Activated gamma-delta T cell treated with Interleukin-2 at 50 U/mL for 16 hours (primary cell): Measurements from ENCODE around the gene TMEM232.
"Not testable (repeated sequence)": the region's sequence is repeated elsewhere in the genome, so short reads cannot be mapped to it uniquely, and the experiment has no call there.

Experiments used
- DNase-seq: peaks from one replicate; pipeline ENCODE4 v3.0.0-alpha.2; 2020

Gene TMEM232

DNA sequence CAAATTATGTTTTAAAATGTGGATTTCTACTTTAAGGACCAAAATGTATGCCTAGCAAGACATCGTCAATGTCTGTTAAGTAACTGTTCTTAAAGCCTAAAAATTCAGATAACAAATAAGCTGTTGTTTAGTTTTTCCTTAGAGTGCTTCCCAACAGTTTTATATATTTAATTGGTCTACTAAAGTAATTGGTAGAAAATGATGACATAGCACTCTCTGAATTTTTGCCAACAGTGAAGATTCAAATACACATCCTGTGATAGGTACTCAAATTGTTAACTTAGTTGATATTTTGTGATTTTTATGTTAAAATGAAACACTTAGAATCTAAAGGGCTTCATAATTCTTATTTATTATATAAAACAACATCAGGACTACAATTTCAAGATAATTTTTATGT, 107.5 kb downstream of the TMEM232 start:
- DNase-seq = no peak

DNA sequence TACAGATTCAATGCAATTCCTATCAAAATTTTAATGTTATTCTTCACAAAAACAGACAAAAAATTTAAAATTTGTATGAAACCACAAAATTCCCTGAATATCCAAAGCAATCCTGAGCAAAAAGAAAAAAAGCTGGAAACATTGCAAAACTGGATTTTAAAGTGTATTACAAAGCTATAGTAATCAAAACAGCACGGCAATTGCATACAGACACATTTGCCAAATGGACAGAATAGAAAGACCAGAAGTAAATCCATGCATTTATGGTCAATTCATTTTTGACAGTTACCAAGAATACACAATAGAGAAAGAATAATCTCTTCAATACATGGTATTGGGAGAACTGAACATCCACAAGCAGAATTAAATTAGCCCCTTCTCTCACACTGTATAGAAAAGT, 110.5 kb downstream of the TMEM232 start:
- DNase-seq = no peak

DNA sequence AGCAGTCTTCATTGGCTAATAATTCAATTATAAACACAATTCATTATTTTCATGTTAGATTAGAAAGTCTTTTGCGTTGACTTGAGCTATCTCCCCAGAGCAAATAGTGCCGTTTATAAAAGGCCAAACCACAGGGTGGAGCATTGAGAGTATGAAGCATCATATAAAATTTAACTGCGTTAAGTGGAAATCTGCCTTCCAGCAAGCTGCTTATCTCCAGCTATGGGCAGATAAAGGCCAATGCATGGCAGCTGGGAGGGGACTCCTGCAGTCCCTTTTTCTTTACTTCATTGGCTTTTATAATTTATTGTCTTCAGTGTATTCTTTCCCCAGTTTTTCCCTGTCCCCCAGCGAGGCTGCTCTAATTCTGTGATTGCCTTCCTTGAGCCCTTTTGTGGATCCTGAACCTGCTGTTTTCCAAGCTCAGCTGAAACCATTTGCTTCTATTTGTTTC, 113.7 kb downstream of the TMEM232 start:
- DNase-seq = no peak

DNA sequence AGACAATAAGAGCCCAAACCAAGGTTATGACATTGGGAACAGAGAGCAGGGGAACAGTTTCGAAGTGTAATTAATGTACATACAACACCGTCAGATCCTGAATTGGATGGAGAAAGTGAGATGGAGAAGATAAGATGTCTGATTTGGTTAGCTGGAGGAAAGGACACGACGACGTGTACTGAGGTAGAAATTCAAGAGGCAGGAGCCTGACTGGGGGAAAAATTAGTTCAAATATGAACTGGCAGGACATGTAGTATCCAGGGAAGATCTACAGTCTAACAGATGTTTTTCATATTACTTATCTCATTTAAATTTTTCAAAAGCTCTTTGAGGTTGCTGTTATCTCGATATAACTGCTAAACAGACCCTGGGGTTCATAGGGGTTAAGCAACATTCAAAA, 114.7 kb downstream of the TMEM232 start:
- DNase-seq = no peak

DNA sequence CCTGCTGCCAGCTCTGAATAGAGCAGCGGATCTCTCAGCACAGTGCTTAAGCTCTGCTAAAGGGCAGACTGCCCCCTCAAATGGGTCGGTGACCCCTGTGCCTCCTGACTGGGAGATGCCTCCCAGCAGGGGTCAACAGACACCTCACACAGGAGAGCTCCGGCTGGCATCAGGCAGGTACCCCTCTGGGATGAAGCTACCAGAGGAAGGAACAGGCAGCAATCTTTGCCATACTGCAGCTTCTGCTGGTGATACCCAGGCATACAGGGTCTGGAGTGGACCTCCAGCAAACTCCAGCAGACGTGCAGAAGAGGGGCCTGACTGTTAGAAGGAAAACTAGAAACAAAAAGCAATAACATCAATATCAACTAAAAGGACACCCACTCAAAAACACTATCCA, 131.6 kb downstream of the TMEM232 start:
- no peak for DNase-seq

DNA sequence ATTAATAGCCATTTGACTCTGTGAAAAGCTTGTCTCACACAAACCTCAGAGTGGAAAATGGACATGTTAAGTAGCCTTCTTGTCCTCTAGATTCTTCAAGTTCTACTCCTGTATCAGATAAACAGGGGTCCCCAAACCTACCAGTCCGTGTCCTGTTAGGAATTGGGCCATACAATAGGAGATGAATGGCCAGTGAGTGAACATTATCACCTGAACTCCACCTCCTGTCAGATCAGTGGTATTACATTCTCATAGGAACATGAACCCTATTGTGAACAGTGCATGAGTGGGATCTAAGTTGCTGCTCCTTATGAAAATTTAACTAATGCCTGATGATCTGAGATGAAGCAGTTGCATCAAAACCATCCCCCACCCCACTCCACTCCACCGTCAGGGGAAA, 136.3 kb downstream of the TMEM232 start:
- no peak for DNase-seq

DNA sequence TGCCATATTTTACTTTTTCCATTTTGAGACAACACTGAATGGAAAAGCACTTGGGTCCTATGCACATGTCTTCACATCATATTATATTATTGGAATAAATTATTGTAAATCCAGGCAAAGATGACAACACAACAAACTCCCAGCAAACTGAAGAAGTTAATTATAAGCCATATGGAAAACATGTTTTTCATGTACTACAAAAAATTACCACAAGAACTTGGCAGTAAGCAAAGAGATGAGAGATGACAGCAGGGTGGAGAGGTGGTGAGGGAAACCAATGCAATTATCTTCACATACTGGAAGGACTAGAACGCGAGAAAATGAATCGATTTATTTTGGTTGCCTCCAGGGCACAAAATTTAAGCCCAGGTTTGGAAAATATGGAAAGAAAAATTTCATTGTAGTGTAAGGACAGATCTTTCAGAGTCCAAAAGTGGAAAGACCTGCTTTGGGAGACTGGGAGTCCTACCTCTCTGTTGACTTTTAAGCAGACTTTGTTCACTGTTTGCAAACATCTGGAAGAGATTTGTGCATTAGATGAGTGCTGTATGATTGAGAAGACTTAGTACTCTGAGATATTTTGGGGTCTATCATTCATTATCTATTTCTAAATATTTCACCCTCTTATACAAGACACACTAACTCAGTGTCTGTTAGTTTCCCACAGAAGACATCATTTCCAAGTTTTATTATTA, 138.0 kb downstream of the TMEM232 start:
- DNase-seq = no peak

DNA sequence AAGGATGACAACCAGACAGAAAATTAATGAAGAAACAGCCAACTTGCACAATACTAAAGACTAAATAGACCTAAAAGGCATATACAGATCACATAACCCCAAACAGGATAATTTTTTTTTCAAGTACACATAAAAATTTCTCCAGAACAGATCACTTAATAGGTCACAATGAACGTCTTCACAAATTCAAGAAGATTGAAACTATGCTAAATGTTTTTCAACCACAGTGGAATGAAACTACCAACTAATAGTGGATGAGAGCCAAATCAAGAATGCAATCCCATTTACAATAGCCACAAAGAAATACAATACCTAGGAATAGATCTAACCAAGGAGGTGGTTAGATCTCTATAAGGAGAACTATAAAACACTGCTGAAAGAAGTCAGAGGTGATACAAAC, 145.8 kb downstream of the TMEM232 start:
- DNase-seq = no peak

DNA sequence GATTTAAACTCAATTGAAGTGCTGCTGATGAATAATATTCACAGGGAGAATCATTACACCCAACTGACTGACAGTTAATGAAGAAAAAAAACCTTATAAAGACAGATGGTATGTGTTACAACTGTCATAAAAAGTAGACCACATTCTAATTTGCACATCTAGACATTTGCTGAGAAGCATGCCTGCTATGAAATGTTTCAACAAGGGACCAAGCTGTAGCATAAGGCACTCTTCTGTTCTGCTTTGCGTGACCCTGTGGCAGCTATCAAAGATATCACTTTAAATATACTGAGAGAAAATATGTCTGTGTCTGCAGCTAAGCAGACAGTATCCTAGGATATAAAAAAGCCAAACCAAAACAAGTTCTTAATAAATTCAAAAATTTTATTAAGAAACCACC, 153.7 kb downstream of the TMEM232 start:
- no peak for DNase-seq

DNA sequence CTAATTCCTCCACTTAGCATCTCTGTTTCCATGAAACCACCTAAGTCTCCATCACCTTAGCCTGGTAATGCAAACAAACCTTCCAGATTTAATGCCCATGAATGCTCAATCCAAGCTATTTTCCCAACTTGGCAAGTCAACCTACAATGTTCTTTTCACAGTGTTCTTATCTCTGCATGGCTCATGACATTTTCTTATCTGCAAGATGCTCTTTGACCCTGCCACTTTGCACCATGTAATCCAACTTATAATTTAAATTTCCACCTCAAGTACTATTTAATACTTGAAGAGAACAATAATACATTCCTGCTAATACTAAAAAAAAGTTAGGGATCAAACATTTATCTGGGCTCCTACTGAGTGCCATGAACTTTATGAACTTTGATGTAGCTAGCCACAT, 164.3 kb downstream of the TMEM232 start:
- no peak for DNase-seq

DNA sequence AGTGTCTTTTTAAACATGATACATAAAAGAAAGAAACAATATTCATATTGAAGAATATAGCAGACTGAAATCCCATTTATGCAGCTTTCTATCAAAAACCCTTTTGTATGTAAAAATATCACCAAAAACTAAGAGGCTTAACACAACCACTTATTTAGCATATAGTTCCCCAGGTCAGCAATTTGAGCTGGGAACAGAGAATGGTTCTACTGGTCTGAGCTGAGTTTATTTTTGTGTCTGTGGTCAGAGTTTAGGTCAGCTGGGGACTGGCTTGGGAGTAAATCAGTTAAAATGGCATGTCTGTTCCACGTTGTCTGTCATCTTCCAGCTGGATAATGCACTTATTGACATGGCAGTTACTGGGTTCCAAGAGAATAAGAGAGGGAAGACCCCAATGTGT, 165.0 kb downstream of the TMEM232 start:
- no peak for DNase-seq

DNA sequence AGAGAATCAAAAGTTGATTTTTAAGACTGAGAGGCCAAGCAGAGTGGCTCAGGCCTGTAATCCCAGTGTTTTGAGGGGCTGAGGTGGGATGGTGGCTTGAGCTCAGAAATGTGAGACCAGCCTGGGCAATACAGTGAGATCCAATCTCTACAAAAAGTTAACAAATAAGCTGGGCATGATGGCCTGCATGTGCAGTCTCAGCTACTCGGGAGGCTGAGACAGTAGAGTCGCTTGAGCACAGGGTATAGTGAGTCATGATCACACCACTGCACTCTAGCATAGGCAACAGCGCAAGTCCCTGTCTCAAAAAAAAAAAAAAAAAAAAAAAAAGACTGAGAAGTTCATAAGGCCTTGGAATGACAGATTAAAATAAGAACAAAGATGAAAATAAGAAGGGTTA, 177.2 kb downstream of the TMEM232 start:
- DNase-seq = no peak

DNA sequence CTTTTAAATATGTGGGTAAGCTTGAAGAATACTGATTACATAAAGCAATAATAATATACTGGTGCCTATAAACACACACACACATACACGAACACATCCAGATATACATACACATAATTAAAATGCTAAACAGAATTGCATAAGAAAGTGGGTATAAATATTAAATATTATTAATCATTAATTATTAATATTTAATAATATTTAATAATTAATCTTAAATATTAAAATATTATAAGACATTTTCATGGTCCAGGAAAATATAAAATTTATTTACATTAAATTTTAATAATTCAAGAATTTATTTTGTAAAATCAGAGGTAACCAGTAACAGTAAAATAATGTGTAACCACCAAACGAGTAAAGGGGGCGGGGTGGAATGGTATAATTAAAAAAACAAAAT, 178.3 kb downstream of the TMEM232 start:
- DNase-seq = no peak

DNA sequence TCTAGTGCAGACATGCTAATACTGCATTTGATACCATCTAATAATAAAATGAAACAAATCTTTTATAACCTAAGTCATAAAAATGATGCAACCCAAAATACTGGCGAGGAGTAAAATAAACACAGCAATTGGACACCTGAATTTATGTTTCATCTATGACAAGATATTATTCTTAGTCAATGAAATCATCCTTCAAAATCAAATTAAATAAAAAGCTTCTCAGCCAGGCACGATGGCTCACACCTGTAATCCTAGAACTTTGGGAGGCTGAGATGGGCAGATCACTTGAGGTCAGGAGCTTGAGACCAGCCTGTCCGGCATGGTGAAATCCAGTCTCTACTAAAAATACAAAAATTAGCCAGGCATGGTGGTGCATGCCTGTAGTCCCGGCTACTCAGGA, 179.0 kb downstream of the TMEM232 start:
- no peak for DNase-seq

DNA sequence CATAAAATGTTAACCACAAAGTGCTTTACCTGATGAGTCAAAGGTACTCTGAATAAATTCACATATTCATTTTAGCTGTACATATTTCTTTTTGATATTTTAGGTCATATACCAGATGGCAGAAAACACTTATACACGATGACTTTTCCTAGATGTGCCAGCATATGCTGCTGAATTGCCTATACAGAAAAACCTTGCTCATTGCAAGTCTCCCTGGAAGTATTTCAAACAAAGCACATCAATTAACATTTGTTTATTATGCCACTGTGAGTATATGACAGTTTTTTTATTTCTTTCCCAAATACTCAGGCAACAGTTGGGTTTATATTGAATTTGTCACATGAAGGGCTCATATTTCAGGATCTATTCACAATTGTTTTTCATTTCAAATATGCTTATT, 180.8 kb downstream of the TMEM232 start:
- no peak for DNase-seq

DNA sequence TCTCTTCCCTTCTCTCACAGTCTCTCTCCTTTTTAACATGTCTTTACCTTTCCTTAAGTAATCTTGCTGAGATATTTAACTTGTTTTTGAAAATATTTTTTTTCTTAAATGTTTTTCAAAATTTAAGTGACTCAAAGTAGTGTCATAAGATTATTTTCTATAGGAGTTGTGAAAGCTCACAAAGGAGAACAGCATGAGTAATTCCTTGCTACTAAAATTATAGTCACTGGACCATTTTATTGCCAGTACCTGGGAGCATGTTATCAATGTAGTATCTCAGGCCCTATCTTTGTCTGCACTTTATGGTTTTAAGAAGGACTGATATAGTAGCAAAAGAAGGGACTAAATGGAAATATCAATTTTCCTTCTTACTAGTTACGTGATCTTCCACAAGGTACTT, 181.9 kb downstream of the TMEM232 start:
- DNase-seq = no peak

DNA sequence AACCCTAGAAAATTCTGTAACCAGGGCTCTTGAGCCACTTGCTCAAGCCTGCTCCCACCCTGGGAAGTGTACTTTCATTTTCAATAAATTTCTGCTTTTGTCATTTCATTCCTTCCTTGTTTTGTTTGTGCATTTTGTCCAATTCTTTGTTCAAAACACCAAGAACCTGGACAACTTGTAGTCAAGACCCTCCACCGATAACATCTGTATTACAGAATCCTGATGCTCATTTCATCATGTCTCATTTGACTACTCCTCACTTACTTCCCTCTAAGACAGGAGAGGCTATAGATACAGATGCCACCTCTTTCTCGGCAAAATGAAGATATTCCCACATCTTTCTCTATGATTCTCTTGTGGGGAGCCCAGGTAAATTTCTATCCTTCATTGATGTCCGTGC, 183.5 kb downstream of the TMEM232 start:
- no peak for DNase-seq

DNA sequence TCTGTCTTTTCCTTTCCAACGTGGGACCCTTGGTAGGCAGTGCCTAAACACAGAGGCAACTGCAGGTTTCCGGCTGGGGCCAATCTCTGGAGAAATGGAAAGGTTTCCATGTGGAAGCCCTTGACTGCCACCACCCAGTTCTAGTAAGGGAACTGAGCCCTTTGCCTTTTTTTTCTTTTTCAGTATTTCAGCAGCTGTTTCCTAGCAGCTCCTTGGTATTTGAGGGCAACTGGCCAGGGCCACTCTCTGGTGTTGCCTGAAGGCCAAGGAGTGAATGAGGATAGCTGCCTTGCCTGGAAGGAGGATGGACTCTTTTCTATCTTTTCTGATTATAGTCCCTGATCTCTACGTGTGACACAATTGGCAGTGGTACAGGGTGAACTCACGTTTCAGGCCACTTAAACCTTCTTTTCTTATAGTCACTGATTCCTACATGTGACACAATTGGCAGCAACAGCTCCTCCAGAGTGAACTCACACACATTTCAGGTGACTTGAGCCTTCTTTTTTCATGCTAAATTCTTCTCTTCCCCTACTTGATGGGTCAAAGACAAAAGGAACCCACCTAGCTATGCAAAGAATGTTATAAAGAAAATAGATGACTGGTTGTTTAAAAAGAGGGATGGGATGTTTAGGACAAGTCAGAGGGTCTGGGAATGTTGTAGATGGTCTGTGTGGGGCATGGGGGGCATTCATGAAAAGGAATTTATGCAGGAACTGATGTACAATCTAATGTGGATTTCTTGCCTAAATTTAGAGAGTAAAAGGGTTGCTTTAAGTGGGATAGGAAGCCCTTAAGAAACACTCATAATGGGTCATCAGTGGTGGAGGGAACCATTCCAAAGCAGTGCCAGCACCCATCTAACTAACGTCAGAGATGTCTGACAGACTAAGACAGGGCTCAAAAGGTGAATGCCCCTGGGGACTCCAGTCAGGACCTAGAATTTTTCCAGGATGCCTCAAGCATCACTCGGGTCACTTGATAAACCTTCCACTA, 190.1 kb downstream of the TMEM232 start:
- no peak for DNase-seq

DNA sequence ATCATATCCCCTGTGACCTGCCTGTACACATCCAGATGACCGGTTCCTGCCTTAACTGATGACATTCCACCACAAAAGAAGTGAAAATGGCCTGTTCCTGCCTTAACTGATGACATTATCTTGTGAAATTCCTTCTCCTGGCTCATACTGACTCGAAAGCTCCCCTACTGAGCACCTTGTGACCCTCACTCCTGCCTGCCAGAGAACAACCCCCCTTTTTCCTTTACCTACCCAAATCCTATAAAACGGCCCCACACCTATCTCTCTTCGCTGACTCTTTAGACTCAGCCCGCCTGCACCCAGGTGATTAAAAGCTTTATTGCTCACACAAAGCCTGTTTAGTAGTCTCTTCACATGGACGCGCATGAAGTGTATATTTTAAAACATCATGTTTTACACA, 191.3 kb downstream of the TMEM232 start:
- DNase-seq = not testable (repeated sequence)

DNA sequence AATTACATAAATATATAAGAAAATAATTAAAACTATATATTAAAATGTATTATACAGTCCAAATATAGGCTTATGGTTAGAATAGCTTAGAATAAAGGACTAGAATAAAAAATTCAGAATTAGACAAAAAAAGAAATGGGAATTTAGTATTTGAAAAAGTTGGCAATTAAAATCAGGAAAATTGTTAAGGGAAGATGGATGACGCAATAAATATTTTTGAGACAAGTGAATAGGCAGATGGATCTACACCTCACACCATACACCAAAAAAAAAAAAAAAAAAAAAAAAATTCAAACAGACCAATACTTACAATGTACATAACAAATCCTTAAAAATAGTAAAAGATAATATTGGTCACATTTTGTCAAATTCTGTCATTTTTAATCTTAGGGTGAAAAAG, 200.7 kb downstream of the TMEM232 start:
- DNase-seq = no peak

DNA sequence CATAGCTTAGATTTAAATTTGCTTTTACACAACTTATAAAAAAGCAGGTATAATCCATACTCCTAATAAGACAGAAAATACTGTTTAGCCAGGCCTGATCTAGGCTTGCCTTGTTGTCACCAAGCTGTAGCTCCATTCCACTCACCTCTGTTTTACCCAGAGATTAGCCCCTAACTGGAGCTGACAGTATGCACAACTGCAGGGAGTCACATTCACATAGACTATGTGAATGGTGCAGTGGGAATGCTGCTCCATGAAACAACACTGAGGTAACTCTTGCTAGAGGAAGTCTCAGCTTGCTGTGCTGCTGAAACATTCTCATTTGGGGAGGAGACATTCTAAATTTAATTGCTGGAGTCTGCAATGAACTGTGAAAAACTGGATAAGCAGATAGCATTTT, 209.1 kb downstream of the TMEM232 start:
- DNase-seq = no peak

DNA sequence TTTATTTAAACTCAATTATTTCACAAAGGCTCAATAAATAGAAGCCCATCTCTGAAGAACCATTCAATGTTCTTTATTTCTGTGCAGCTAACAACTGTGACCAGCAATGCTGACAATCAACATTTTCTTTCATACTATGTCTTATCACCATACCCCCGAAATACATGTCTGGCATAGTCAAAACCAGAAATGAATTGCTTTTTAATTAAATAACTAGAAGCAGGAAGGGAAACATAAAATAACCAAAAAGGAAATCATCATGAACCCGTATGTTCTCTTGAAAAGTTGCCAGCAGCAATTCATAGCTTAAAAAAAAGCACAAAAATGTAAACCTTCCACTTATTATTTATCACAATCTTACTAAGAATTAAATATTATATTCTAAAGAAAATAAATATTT, 212.4 kb downstream of the TMEM232 start:
- DNase-seq = no peak

DNA sequence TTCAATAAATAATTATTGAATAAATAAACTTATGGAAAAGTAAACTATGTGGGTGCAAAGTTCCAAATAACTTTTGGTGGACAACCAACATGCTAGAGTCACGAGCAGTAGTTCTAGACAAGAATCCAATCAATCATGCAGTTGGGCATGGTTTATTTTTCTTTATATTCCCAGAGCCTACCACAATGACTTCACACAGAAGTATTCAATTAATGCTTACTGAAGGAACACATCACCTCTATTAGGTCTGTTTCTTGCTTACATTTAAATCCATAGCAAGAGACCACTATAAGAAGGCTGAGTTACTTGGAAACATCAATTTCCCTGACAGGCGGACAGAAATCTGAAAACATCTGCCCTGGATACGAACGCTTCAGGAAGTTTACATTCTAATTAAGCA, 214.2 kb downstream of the TMEM232 start:
- no peak for DNase-seq

DNA sequence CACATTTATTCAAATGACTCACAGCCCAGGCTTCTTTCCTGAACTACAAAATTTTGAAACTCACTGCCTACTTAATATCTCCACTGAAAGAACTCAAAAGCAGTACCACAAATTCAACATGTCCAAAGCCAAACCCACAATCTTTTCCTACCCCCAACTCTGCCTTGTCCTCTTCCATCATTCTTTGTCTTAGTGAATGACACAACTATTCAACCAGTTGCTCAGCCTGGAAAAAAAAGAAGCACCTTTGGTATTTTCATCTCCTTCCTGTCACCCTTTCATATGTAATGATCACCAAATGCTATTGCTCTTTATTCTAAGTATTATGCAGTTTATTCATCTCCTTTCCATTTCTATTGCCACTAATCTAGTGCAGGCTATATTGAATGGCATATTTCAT, 216.3 kb downstream of the TMEM232 start:
- DNase-seq = no peak
